Breast epithelium (tissue), 4 donors: Measurements from ENCODE around the gene OR6K6. TPM values are rescaled to one million over a fixed set of nuclear protein-coding genes. Genes with fewer than 3 reads are reported as not detected.

ENCODE experiments used
- DNase-seq, 2 donors: peaks; one replicate each; pipeline ENCODE4 v3.0.0-alpha.2; 2019; ENCODE audit warnings: low spot score in 2 of 2
- H3K27ac ChIP-seq, 2 donors: fragments of 200-600 bp; sonication (generic) in 1 of 2; one replicate each; pipeline ENCODE4 v1.5.1; 2016 to 2019; ENCODE audit warnings: mild to moderate bottlenecking in 1 of 2
- H3K27me3 ChIP-seq, 2 donors: fragments of 200-600 bp; sonication (generic) in 1 of 2; one replicate each; pipeline versions ENCODE4 v1.5.1 to v1.6.0; 2017 to 2019; ENCODE audit warnings: control low read depth in 1 of 2, mild to moderate bottlenecking in 1 of 2
- H3K36me3 ChIP-seq: fragments of 200-600 bp; one replicate; pipeline ENCODE4 v1.5.1; 2019
- H3K4me1 ChIP-seq, 2 donors: fragments of 200-600 bp; sonication (generic); one replicate each; pipeline ENCODE4 v1.5.1; 2016 to 2019; ENCODE audit warnings: control low read depth in 1 of 2
- H3K4me3 ChIP-seq, 3 donors: fragments of 200-600 bp; sonication (generic); 1 replicate in 2 of 3; 2 replicates in 1 of 3; pipeline ENCODE4 v1.5.1; 2016 to 2019; ENCODE audit warnings: mild to moderate bottlenecking in 3 of 3, moderate library complexity in 2 of 3
- H3K9me3 ChIP-seq, 2 donors: fragments of 200-600 bp; sonication (generic) in 1 of 2; one replicate each; pipeline ENCODE4 v1.5.1; 2016 to 2019; ENCODE audit warnings: control low read depth in 1 of 2
- POLR2A ChIP-seq: fragments of 450-650 bp; IDR thresholded peaks from one replicate; pipeline ENCODE4 v1.6.1; 2016; ENCODE audit warnings: antibody characterized with exemption, mild to moderate bottlenecking, moderate library complexity
- POLR2AphosphoS5 ChIP-seq, 3 donors: sonication (generic); formaldehyde crosslinking; IDR thresholded peaks; one replicate each; pipeline ENCODE4 v1.6.1; 2017; ENCODE audit warnings: antibody characterized with exemption in 3 of 3
- intact Hi-C: fragments of 100-400 bp; cut with DNase I; formaldehyde crosslinking; loops from one replicate; pipeline ENCODE4 v1.15.1; 2023; ENCODE audit warnings: low total_unique reads
- total RNA-seq, 3 donors: library from RNA; depleted of rRNA; stranded (reverse); fragments of >200 nt; gene quantifications; one replicate each; pipeline ENCODE4 v1.1.0, GENCODE V29; 2016
- TF ChIP-seq, protein P1 (sequence below), 3 donors: fragments of 450-650 bp; IDR thresholded peaks; one replicate each; pipeline ENCODE4 v1.5.1; 2016 to 2017; ENCODE audit warnings: antibody characterized with exemption in 3 of 3, mild to moderate bottlenecking in 3 of 3, moderate library complexity in 3 of 3

Gene OR6K6
- total RNA-seq, 3 donors from 2014 or later = not detected

DNA sequence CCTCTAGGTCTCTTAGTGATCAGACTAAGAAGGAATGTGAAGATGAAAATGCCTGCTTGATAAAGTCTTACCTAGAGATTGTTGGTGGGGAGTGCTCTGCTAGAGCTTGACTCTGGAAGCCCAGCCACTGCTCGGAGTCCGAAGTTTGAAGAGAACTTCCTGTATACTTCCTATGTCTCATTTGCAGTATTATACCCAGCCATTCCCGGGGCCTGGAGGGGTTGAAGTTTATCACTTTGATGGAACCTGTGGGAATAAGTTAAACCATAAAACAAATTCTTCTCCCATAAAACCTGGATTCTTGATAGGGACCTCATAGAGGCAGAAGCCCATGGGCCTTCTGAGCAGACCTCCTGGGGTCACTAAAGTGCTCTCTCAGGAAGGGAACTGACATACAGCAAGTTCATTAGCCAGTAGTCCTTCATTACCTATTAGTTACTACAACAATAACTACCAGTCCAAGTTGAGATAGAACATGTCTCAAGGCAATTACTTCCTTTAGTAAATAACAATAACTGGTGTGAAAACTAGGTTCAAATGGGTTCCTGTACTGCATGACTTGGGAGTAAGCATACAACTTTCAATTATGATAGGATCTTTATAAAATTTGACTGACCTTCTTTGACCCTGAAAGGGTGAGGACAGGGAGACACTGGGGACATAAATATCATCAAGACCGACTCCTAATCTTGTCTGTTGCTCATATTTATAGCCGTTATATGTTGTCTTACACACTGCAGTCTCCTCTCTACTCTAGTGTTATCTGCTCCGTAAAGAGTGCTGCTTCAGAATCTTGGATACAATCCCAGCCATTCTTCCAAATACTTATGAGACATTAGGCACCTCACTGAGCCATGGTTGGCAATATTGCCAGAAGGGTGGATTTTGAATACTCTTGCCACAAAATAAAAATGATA, 17.7 kb downstream of the OR6K6 start, which contains the start of gene OR6N1:
OR6N1 (minus strand) TSS at position 246 of the 917 bp plus-strand sequence. CDS start 5,513 bp downstream, outside the sequence.
- Histone ChIP-seq H3K27me3 (no peaks in the 10 kb centered on the region), H3K4me3 (no peak within 1 kb of the TSS), H3K4me1 (no peaks in the 10 kb centered on the region), H3K9me3 (no peaks in the 10 kb centered on the region), H3K36me3 (no peaks in the 10 kb centered on the region), H3K27ac (no peak within 1 kb of the TSS)
- DNase-seq = no peak
- intact Hi-C loops = no loop called here
- TF ChIP-seq POLR2AphosphoS5 (IDR thresholded peaks at IDR 0.05) = no peak
- TF ChIP-seq POLR2A = no peak
- TF ChIP-seq, protein P1, sequence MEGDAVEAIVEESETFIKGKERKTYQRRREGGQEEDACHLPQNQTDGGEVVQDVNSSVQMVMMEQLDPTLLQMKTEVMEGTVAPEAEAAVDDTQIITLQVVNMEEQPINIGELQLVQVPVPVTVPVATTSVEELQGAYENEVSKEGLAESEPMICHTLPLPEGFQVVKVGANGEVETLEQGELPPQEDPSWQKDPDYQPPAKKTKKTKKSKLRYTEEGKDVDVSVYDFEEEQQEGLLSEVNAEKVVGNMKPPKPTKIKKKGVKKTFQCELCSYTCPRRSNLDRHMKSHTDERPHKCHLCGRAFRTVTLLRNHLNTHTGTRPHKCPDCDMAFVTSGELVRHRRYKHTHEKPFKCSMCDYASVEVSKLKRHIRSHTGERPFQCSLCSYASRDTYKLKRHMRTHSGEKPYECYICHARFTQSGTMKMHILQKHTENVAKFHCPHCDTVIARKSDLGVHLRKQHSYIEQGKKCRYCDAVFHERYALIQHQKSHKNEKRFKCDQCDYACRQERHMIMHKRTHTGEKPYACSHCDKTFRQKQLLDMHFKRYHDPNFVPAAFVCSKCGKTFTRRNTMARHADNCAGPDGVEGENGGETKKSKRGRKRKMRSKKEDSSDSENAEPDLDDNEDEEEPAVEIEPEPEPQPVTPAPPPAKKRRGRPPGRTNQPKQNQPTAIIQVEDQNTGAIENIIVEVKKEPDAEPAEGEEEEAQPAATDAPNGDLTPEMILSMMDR (IDR thresholded peaks at IDR 0.05) = no peak

DNA sequence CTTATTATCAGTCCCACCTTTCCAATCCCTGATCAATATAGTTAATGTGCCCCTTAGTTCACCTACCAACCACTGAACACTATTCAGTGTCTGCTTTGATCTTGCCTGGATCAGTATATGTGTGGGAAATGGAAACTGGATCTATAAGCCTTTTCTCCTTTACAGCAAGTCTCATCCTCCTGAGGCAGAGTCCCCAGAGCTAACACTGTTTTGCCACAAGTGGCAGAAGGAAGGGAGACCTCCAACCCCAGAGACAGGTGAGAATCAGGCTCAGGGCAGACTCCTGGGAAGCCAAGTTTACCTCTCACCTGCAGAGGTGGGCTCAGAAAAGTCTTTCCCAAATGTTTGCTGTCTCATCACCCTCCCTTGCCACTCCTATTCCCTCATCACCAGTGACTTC, 26.6 kb downstream of the OR6K6 start, which contains the start of gene OR6N2:
OR6N2 (minus strand) TSS at position 101 of the 400 bp plus-strand sequence. CDS start 3,569 bp downstream, outside the sequence.
- Histone ChIP-seq H3K4me1 (no peaks in the 10 kb centered on the region), H3K36me3 (no peaks in the 10 kb centered on the region), H3K4me3 (no peak within 1 kb of the TSS), H3K9me3 (no peaks in the 10 kb centered on the region), H3K27ac (no peak within 1 kb of the TSS), H3K27me3 (no peaks in the 10 kb centered on the region)
- no peak for DNase-seq
- intact Hi-C loops = no loop called here
- TF ChIP-seq POLR2AphosphoS5 (IDR thresholded peaks at IDR 0.05) = no peak
- no peak for TF ChIP-seq POLR2A
- TF ChIP-seq, protein P1 (IDR thresholded peaks at IDR 0.05) = no peak

DNA sequence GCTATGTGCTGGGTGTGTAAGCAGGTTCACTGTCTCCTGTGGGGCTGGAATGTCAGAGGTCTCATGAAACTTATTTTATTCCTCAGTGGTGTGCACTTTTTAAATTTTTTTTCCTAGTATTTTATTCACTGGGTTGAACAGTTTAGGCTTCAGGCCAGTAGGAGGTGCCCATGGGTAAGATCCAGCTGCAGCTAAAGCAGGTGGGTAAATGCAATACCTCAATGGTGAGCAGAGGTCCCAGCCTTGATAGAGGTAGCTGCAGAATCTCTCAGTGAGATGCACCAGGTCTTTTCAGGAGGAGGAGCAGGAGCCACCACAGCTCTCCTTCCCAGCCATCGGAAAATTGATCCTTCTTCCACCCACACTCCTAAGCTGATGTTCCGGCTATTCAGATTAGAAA, 39.1 kb downstream of the OR6K6 start:
- no peak overlapping the region for H3K4me3 ChIP-seq
- H3K9me3 ChIP-seq = peaks cover 0 to 11% of the 10 kb centered on the region in 2 donors
- H3K27me3 ChIP-seq = peaks cover 0 to 3% of the 10 kb centered on the region in 2 donors
- H3K4me1 ChIP-seq = no peaks in the 10 kb centered on the region
- DNase-seq = no peak
- H3K27ac ChIP-seq = no peak overlapping the region
- TF ChIP-seq, protein P1 (IDR thresholded peaks at IDR 0.05) = no peak
- TF ChIP-seq POLR2AphosphoS5 (IDR thresholded peaks at IDR 0.05) (no peak), POLR2A (no peak)
- H3K36me3 ChIP-seq = no peaks in the 10 kb centered on the region
- intact Hi-C loops = no loop called here

DNA sequence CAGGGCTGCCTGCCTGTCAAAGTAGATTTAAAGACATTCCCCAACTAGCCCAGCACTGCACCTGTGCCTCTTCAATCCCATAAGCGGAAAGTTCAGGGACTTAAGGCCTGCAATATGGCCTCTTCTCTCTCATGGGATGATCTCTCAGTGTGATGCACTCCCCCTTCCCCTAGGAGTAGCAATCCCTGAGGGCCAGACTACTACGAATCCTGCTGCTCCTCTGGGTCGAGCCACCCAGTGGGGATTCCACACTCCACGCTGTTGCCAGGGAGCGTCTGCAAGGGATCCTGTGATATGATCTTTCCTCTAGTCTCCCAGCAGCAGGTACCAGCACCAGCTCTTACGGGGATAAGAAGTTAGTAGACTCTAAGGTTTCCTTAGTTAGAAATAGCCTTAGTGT, 39.7 kb downstream of the OR6K6 start:
- Histone ChIP-seq H3K27ac (no peak overlapping the region), H3K4me1 (no peaks in the 10 kb centered on the region), H3K9me3 (peaks cover 0 to 8% of the 10 kb centered on the region in 2 donors), H3K27me3 (peaks cover 0 to 3% of the 10 kb centered on the region in 2 donors), H3K4me3 (no peak overlapping the region), H3K36me3 (no peaks in the 10 kb centered on the region)
- DNase-seq = no peak
- intact Hi-C loops = no loop called here
- TF ChIP-seq POLR2A (no peak), POLR2AphosphoS5 (IDR thresholded peaks at IDR 0.05) (no peak)
- TF ChIP-seq, protein P1 (IDR thresholded peaks at IDR 0.05) = no peak

DNA sequence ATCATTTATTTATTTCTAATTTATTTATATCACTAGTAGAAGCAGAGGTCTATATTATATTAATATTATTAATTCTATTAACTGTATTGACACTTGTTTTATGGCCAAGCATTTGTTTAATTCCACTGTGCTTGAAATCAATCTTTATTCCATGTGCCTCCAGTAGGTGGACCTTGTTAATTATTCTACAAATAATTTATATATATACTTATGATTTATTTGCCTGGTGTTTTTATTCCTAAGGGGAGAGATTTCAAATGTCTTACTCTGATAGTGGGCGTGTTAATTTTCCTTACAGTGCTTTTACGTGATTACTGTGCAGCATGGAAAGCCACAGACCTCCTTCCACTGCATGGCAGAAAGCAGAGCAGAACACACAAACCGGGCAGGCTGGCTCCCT, 44.0 kb downstream of the OR6K6 start:
- TF ChIP-seq, protein P1 (IDR thresholded peaks at IDR 0.05) = no peak
- TF ChIP-seq POLR2AphosphoS5 (IDR thresholded peaks at IDR 0.05) = no peak
- TF ChIP-seq POLR2A = no peak
- intact Hi-C loops = no loop called here
- peaks cover 0 to 3% of the 10 kb centered on the region in 2 donors for H3K27me3 ChIP-seq
- H3K27ac ChIP-seq = no peak overlapping the region
- DNase-seq = no peak
- no peaks in the 10 kb centered on the region for H3K9me3 ChIP-seq
- H3K36me3 ChIP-seq = no peaks in the 10 kb centered on the region
- no peaks in the 10 kb centered on the region for H3K4me1 ChIP-seq
- H3K4me3 ChIP-seq = no peak overlapping the region
